ENCODE measurements around the gene JAG1.

Gene JAG1

DNA sequence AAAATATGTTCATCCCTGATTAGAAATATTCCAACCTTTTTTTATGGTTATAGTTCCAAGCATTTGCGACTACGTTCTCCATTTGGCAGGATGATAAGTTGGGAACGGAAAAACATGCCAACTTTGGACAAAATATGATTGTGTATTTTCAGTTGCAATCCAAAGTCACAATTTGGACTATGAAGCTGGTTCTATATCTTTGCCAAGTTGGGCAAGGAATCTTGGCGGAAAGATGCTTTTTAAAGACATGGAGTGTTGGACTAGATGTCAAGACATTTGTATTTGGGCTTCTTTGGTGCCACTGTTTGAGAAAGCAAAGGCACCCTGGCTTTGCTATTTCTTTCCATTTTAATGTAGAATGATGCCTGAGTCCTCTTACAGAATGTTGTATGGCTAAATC lies 33.3 kb upstream of the JAG1 start:
- Histone ChIP-seq H3K9ac (ENCODE audit: low read length) (no peak overlapping the region), H3K36me3 (ENCODE audit: low read length) (no peaks in the 10 kb centered on the region), H3K79me2 (ENCODE audit: insufficient read depth, low read length) (no peaks in the 10 kb centered on the region), H3K4me2 (ENCODE audit: low read depth, low read length, poor library complexity, severe bottlenecking) (no peak overlapping the region), H3K9me3 (ENCODE audit: insufficient read depth, low read length) (no peaks in the 10 kb centered on the region), H3K27me3 (ENCODE audit: low read length) (no peaks in the 10 kb centered on the region), H4K20me1 (ENCODE audit: low read depth, low read length) (no peaks in the 10 kb centered on the region), H3K27ac (ENCODE audit: low read depth, low read length) (no peak overlapping the region), H3F3A (ENCODE audit: insufficient read depth) (no peaks in the 10 kb centered on the region), H3K4me3 (ENCODE audit: insufficient read depth, low read length, poor library complexity, severe bottlenecking) (no peak overlapping the region), H2AFZ (ENCODE audit: low read depth, low read length, severe bottlenecking) (no peak overlapping the region), H3K9me2 (replicated peaks; ENCODE audit: insufficient read depth, low read length) (no peaks in the 10 kb centered on the region)
- TF ChIP-seq EZH2phosphoT487 (conservative IDR thresholded peaks at IDR 0.05; ENCODE audit: low read length), result no peak
- TF ChIP-seq, protein P1, sequence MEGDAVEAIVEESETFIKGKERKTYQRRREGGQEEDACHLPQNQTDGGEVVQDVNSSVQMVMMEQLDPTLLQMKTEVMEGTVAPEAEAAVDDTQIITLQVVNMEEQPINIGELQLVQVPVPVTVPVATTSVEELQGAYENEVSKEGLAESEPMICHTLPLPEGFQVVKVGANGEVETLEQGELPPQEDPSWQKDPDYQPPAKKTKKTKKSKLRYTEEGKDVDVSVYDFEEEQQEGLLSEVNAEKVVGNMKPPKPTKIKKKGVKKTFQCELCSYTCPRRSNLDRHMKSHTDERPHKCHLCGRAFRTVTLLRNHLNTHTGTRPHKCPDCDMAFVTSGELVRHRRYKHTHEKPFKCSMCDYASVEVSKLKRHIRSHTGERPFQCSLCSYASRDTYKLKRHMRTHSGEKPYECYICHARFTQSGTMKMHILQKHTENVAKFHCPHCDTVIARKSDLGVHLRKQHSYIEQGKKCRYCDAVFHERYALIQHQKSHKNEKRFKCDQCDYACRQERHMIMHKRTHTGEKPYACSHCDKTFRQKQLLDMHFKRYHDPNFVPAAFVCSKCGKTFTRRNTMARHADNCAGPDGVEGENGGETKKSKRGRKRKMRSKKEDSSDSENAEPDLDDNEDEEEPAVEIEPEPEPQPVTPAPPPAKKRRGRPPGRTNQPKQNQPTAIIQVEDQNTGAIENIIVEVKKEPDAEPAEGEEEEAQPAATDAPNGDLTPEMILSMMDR (IDR thresholded peaks at IDR 0.05; ENCODE audit: insufficient read depth, low read length, poor library complexity, severe bottlenecking), result no peak

DNA sequence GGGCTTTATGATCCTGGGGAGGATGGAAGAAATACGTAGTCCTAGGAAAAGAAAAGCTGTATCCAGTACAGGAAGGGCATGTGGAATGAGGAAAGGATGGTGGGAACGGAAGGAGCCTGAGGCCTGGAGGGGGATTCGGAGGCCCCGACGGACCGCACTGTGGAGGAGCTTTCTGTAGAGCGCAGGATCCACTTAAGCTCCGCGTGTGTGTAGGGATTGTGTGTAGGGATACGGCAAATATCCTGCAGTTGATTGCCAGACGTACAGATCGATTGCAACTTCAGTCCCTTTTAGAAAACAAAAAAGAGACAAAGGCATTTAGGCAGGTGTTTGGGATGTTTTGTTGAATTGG lies 32.6 kb upstream of the JAG1 start:
- no peak overlapping the region for H2AFZ ChIP-seq (ENCODE audit: low read depth, low read length, severe bottlenecking)
- H3K9me2 ChIP-seq (replicated peaks; ENCODE audit: insufficient read depth, low read length), result no peaks in the 10 kb centered on the region
- H3F3A ChIP-seq (ENCODE audit: insufficient read depth), result no peaks in the 10 kb centered on the region
- H3K27ac ChIP-seq (ENCODE audit: low read depth, low read length), result no peak overlapping the region
- no peak overlapping the region for H3K9ac ChIP-seq (ENCODE audit: low read length)
- no peaks in the 10 kb centered on the region for H3K36me3 ChIP-seq (ENCODE audit: low read length)
- H3K27me3 ChIP-seq (ENCODE audit: low read length), result no peaks in the 10 kb centered on the region
- no peaks in the 10 kb centered on the region for H4K20me1 ChIP-seq (ENCODE audit: low read depth, low read length)
- no peaks in the 10 kb centered on the region for H3K79me2 ChIP-seq (ENCODE audit: insufficient read depth, low read length)
- TF ChIP-seq, protein P1 (IDR thresholded peaks at IDR 0.05; ENCODE audit: insufficient read depth, low read length, poor library complexity, severe bottlenecking), result no peak
- TF ChIP-seq EZH2phosphoT487 (conservative IDR thresholded peaks at IDR 0.05; ENCODE audit: low read length), result no peak
- no peaks in the 10 kb centered on the region for H3K9me3 ChIP-seq (ENCODE audit: insufficient read depth, low read length)
- no peak overlapping the region for H3K4me2 ChIP-seq (ENCODE audit: low read depth, low read length, poor library complexity, severe bottlenecking)
- H3K4me3 ChIP-seq (ENCODE audit: insufficient read depth, low read length, poor library complexity, severe bottlenecking), result no peak overlapping the region

DNA sequence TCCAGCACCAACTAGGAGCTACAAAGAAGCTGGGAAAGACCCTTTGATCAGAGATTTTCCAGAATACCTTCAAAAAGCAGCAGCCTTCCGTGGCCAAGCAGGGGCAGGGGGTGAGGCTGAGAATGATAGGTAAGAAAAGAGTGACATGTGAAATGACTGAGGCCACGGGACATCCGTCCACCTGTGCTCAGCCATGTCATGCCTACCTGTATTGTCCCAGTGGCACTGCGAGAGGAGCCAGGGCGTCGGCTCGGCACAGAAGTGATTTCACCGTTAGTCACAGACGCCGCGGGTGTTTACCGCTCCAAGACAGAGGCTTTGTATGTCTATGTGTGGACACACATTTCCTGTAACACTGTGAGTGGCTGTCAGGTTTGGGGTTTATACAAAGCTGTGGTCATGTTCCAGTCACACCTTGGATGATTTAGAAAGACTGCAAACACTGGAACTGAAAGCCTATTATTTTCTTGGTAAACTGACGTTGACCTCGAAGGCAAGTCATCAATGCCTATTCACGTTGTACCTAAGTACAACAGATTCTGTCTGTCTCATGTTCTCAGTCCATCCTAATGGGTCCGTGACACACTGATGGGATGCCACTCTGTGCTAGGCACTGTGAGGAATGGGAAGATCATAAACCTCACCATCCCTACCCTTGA lies 32.1 kb upstream of the JAG1 start:
- Histone ChIP-seq H3K79me2 (ENCODE audit: insufficient read depth, low read length) (no peaks in the 10 kb centered on the region), H3K4me2 (ENCODE audit: low read depth, low read length, poor library complexity, severe bottlenecking) (no peak overlapping the region), H4K20me1 (ENCODE audit: low read depth, low read length) (no peaks in the 10 kb centered on the region), H3K27ac (ENCODE audit: low read depth, low read length) (no peak overlapping the region), H3K9ac (ENCODE audit: low read length) (no peak overlapping the region), H3K36me3 (ENCODE audit: low read length) (no peaks in the 10 kb centered on the region), H3K27me3 (ENCODE audit: low read length) (no peaks in the 10 kb centered on the region), H3K9me3 (ENCODE audit: insufficient read depth, low read length) (no peaks in the 10 kb centered on the region), H2AFZ (ENCODE audit: low read depth, low read length, severe bottlenecking) (no peak overlapping the region), H3F3A (ENCODE audit: insufficient read depth) (no peaks in the 10 kb centered on the region), H3K4me3 (ENCODE audit: insufficient read depth, low read length, poor library complexity, severe bottlenecking) (no peak overlapping the region), H3K9me2 (replicated peaks; ENCODE audit: insufficient read depth, low read length) (no peaks in the 10 kb centered on the region)
- TF ChIP-seq, protein P1 (IDR thresholded peaks at IDR 0.05; ENCODE audit: insufficient read depth, low read length, poor library complexity, severe bottlenecking), result no peak
- no peak for TF ChIP-seq EZH2phosphoT487 (conservative IDR thresholded peaks at IDR 0.05; ENCODE audit: low read length)

All from SU-DHL-6 (cell line).